SK-N-MC (cell line): Measurements from ENCODE around the gene LANCL2.

Source experiments
- EZH2 ChIP-seq: fragments of 200-600 bp; sonication (generic); IDR thresholded peaks from one replicate; pipeline ENCODE4 v1.6.1; 2017; ENCODE audit warnings: antibody characterized with exemption
- FOXP2 ChIP-seq: optimal IDR thresholded peaks from 2 replicates; pipeline ENCODE3; 2011; ENCODE audit warnings: mild to moderate bottlenecking, moderate library complexity; ENCODE audit not compliant: insufficient read depth; ENCODE audit errors: extremely low read length, control extremely low read depth
- POLR2AphosphoS5 ChIP-seq: IDR thresholded peaks from 2 replicates; pipeline ENCODE4 v1.6.1; 2012; ENCODE audit warnings: mild to moderate bottlenecking, low read depth, low read length, borderline replicate concordance

- TF ChIP-seq EZH2, result no peak
- TF ChIP-seq FOXP2, result no peak
- TF ChIP-seq POLR2AphosphoS5, result no peak
Observed at GRCh38 chr7:55426676-55427075, 61.5 kb downstream of the LANCL2 start.
